ENCODE measurements around the gene APOM. TPM values are rescaled to one million over a fixed set of nuclear protein-coding genes. Genes with fewer than 3 reads are reported as not detected.
A peak's percentile ranks its signal among the peaks of the same experiment; 100 is the strongest.

APOM gene
- total RNA-seq, 2 donors from 2014 or later: 5.0 to 6.0 TPM

- ATAC-seq (replicated peaks in 1 of 2) (peak in 1 of 2 donors; percentile 22), DNase-seq (peak; percentile 38 to 51)
- Mint-ChIP-seq H3K4me3 (peak overlapping the region; percentile 95), H3K36me3 (ENCODE audit: insufficient read depth in 2 of 2) (peaks cover 4 to 16% of the 10 kb centered on the region in 2 donors), H3K9me3 (no peaks in the 10 kb centered on the region), H3K27ac (peak overlapping the region; percentile 76), H3K27me3 (ENCODE audit: low read depth) (no peaks in the 10 kb centered on the region), H3K4me1 (ENCODE audit: low read depth) (peaks cover 61% of the 10 kb centered on the region)
These were observed 1.9 kb downstream of the APOM start for GRCh38 chr6:31657406-31658157.

DNA sequence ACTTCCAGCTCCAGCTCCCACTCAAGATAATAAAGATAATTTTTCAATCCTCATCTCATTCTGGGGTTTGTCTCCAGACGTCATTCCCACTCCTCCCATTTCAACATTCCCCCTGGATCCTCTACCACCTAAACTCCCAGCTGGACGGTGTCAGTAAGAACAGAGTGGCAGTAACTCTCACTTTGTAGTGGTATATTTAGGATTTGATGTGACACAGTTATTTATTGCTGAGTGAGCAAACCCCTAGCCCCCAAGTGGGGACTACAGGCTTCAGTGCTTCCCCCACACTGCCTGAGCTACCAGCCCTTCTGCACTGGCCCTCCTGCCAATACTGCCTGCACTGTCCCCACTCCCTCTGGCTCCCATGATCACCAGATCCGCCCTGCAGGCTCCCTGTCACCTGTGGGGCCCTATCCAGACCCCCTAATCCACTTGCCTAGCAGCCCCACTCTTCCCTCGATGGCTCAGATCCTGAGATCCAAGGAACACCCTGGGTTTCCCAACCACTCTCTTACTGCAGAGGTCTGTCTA lies 2.5 kb downstream of the APOM start:
- H3K4me3 Mint-ChIP-seq: peak overlapping the region; percentile 95
- H3K27me3 Mint-ChIP-seq (ENCODE audit: low read depth): no peaks in the 10 kb centered on the region
- H3K27ac Mint-ChIP-seq: peak overlapping the region; percentile 76
- H3K9me3 Mint-ChIP-seq: no peaks in the 10 kb centered on the region
- H3K36me3 Mint-ChIP-seq (ENCODE audit: insufficient read depth in 2 of 2): peaks cover 6 to 16% of the 10 kb centered on the region in 2 donors
- DNase-seq (no peak), ATAC-seq (replicated peaks in 1 of 2) (no peak)
- H3K4me1 Mint-ChIP-seq (ENCODE audit: low read depth): peaks cover 67% of the 10 kb centered on the region

DNA sequence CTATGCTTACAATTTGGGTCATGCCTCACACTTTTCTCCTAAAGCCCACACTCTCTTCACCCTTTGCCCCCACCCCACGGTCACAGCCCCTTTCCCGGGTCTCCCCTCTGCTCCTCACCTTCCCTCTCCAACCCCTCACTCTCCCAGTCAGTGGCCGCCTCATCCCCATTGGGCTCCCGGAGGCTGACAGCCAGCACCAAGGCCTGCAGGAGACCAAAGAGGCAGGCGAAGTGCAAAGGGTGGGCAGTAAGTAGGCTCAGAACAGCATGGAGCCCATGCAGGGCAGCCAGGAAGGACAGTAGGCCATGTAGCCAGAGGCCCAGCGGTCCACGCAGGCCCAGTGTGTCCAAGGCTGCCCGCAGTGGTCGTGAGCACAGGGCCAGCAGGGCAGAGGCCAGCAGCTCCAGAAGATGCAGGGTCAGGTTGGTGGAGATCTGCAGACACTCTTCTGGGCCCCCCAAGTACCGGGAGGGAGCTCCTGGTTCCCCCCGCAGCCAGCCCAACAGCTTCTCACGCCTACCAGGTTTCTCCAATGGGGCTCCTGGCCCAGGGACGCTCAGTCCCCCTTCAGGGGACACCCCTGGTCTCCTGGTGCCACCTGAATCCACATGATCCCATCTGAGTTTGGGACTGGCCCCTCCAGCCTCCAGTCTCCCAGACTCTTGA lies 3.4 kb downstream of the APOM start:
- Mint-ChIP-seq H3K4me3 (peak overlapping the region; percentile 95), H3K9me3 (no peaks in the 10 kb centered on the region), H3K27ac (peak overlapping the region; percentile 95), H3K4me1 (ENCODE audit: low read depth) (peaks cover 76% of the 10 kb centered on the region), H3K27me3 (ENCODE audit: low read depth) (no peaks in the 10 kb centered on the region), H3K36me3 (ENCODE audit: insufficient read depth in 2 of 2) (peaks cover 12 to 21% of the 10 kb centered on the region in 2 donors)
- DNase-seq: no peak
- no peak for ATAC-seq (replicated peaks in 1 of 2)

DNA sequence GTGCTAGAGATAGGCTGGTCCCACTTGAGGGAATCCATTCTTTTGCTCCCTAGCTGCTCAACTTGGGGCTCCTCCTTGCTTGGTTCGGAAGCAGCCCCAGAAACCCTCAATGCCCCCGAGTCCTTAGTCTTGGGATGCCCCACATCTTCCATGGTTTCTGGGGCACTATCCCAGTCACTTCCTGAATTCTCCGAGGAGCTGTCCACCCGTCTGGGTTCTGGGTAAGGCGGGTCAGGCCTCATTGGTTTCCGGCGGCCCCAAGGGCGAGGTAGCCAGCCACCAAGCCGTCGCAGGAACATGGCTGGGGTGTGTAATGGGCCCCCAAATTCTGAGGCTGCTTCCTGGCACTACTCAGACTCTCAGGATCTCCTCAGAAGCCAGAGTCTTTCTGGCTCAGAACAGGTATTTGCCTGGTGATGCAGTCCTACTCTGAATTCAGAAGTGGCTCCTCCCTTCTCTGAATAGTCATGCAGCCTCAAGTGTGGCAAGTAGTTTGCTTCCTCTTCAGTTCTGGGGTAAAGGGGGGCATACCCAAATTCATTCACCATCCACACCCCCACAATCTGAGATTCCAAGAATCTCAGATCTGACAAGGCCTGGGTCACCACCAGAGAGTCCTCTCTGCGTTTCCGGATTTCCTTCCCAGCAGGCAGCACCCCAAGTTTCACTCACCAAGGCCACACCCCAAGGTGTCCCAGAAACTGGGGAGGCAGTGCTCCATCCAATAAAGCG lies 4.1 kb downstream of the APOM start:
- Mint-ChIP-seq H3K4me1 (ENCODE audit: low read depth) (peaks cover 83% of the 10 kb centered on the region), H3K36me3 (ENCODE audit: insufficient read depth in 2 of 2) (peaks cover 17 to 27% of the 10 kb centered on the region in 2 donors)

GRCh38 chr6:31660381-31661261 lies 4.9 kb downstream of the APOM start, which contains the start of gene C6orf47:
Gene C6orf47, minus strand, starts transcription at chr6:31660778. Its CDS starts 831 bp downstream, at chr6:31659947.
- H3K27me3 Mint-ChIP-seq (ENCODE audit: low read depth): no peaks in the 10 kb centered on the region
- peak within 1 kb of the TSS; percentile 95 for H3K27ac Mint-ChIP-seq
- H3K9me3 Mint-ChIP-seq: no peaks in the 10 kb centered on the region
- peak within 1 kb of the TSS; percentile 95 for H3K4me3 Mint-ChIP-seq
- peaks cover 18 to 28% of the 10 kb centered on the region in 2 donors for H3K36me3 Mint-ChIP-seq (ENCODE audit: insufficient read depth in 2 of 2)
- ATAC-seq (replicated peaks in 1 of 2) (peak; percentile 62 to 69), DNase-seq (peak; percentile 85 to 87)
- H3K4me1 Mint-ChIP-seq (ENCODE audit: low read depth): peaks cover 82% of the 10 kb centered on the region

More for the DNA sequence above, 4.1 kb downstream of the APOM start:
- ATAC-seq (replicated peaks in 1 of 2): peak; percentile 36 to 44
- DNase-seq: peak; percentile 35 to 36
- H3K27ac Mint-ChIP-seq: peak overlapping the region; percentile 95
- H3K4me3 Mint-ChIP-seq: peak overlapping the region; percentile 95
- no peaks in the 10 kb centered on the region for H3K9me3 Mint-ChIP-seq
- H3K27me3 Mint-ChIP-seq (ENCODE audit: low read depth): no peaks in the 10 kb centered on the region

GRCh38 chr6:31661262-31662123 lies 5.8 kb downstream of the APOM start:
- ATAC-seq (replicated peaks in 1 of 2) (no peak), DNase-seq (no peak)
- Mint-ChIP-seq H3K27ac (no peak overlapping the region), H3K27me3 (ENCODE audit: low read depth) (no peaks in the 10 kb centered on the region), H3K4me3 (peak overlapping the region; percentile 95), H3K9me3 (no peaks in the 10 kb centered on the region), H3K4me1 (ENCODE audit: low read depth) (peaks cover 82% of the 10 kb centered on the region), H3K36me3 (ENCODE audit: insufficient read depth in 2 of 2) (peaks cover 23% of the 10 kb centered on the region in 2 donors)

GRCh38 chr6:31662124-31662723 lies 6.5 kb downstream of the APOM start:
- ATAC-seq (replicated peaks in 1 of 2) (no peak), DNase-seq (no peak)
- Mint-ChIP-seq H3K27ac (peak overlapping the region; percentile 6), H3K4me3 (peak overlapping the region; percentile 23 to 95), H3K4me1 (ENCODE audit: low read depth) (peaks cover 86% of the 10 kb centered on the region), H3K27me3 (ENCODE audit: low read depth) (no peaks in the 10 kb centered on the region), H3K9me3 (no peaks in the 10 kb centered on the region), H3K36me3 (ENCODE audit: insufficient read depth in 2 of 2) (peaks cover 21 to 23% of the 10 kb centered on the region in 2 donors)

DNA sequence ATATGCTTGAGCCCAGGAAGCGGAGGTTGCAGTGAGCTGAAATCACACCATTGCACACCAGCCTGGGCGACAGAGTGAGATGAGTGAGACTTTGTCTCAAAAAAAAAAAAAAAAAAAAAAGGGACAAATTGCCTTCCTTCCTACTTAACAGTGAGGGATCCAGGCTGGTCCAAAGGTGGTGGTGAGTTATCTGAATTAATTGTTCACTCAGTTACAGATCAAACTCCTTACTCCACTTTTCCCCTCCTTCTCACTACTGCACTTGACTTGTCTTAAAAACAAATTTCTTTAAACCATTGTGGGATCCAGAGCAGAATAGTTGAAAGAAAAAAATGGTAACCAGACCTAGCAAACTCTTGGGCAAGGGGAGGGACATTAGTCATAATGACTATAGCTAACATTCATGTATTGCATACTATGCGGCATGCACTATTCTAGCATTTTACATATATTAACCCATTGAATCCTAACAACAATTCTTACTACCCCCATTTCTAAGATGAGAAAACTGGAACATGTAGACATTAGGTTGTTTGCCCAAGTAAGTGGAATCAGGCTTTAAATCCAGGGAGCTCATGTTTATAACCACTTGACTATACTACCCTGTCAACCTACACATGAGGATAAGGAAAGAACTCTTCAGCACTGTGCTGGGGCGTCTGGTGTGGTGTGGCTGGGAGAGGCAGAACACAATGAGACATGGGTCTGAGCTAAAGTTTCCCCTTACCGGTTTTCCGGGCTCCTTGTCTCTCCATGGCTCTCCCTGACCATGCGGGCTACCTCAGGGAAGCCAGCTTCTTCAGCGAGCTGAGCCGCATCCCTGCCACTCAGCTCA lies 7.6 kb downstream of the APOM start:
- DNase-seq: no peak
- no peaks in the 10 kb centered on the region for H3K9me3 Mint-ChIP-seq
- H3K4me3 Mint-ChIP-seq: peak overlapping the region; percentile 98 to 99
- no peak for ATAC-seq (replicated peaks in 1 of 2)
- H3K36me3 Mint-ChIP-seq (ENCODE audit: insufficient read depth in 2 of 2): peaks cover 26 to 31% of the 10 kb centered on the region in 2 donors
- peak overlapping the region; percentile 98 for H3K27ac Mint-ChIP-seq
- H3K27me3 Mint-ChIP-seq (ENCODE audit: low read depth): no peaks in the 10 kb centered on the region
- peaks cover 88% of the 10 kb centered on the region for H3K4me1 Mint-ChIP-seq (ENCODE audit: low read depth)

- H3K27ac Mint-ChIP-seq: peak overlapping the region; percentile 98
These were observed 8.5 kb downstream of the APOM start for GRCh38 chr6:31663961-31664789.

More at GRCh38 chr6:31663961-31664789, 8.5 kb downstream of the APOM start:
- H3K4me3 Mint-ChIP-seq: peak overlapping the region; percentile 98 to 99
- peaks cover 86% of the 10 kb centered on the region for H3K4me1 Mint-ChIP-seq (ENCODE audit: low read depth)
- DNase-seq (peak in 1 of 2 donors; percentile 24), ATAC-seq (replicated peaks in 1 of 2) (no peak)
- H3K27me3 Mint-ChIP-seq (ENCODE audit: low read depth): no peaks in the 10 kb centered on the region
- H3K9me3 Mint-ChIP-seq: no peaks in the 10 kb centered on the region
- H3K36me3 Mint-ChIP-seq (ENCODE audit: insufficient read depth in 2 of 2): peaks cover 29 to 33% of the 10 kb centered on the region in 2 donors

Data from activated T-cell treated with anti-CD3 and anti-CD28 coated beads, Interleukin-2, amount 50 U/mL, for 72 hours (primary cell).